MCF 10A (cell line): ENCODE results near the gene GAMT. TPM values are rescaled to one million over a fixed set of nuclear protein-coding genes. Genes with fewer than 3 reads are reported as not detected.

Experiments used
- BruUV-seq: library from RNA; stranded (reverse); fragments of 400-500 nt; replicated peaks from 2 replicates; lab custom pipeline; 2021; lab: Mats Ljungman, UMichigan
- CTCF ChIA-PET: fragments of 300-600 bp; sonication (Branson Sonifier 250); formaldehyde crosslinking; extraction: SDS; loops from one replicate; lab custom pipeline; 2021; ENCODE audit warnings: antibody characterized with exemption, inconsistent platforms; lab: Yijun Ruan, JAX
- POLR2A ChIA-PET: fragments of 300-600, 350-650 bp; sonication (Branson Sonifier 250); formaldehyde crosslinking; extraction: SDS; loops from one replicate; lab custom pipeline; 2020; ENCODE audit warnings: antibody characterized with exemption, inconsistent platforms; lab: Yijun Ruan, JAX
- DNase-seq: peaks from one replicate; pipeline ENCODE4 v3.0.0-alpha.2; 2018; ENCODE audit not compliant: unreplicated experiment
- H3K27ac Mint-ChIP-seq: one replicate; pipeline ENCODE4 v1.8.0; 2022; ENCODE audit warnings: mild to moderate bottlenecking, low read depth, mixed read lengths; ENCODE audit not compliant: unreplicated experiment
- H3K27me3 Mint-ChIP-seq: one replicate; pipeline ENCODE4 v1.8.0; 2022; ENCODE audit warnings: mixed read lengths; ENCODE audit not compliant: insufficient read depth, unreplicated experiment
- H3K36me3 Mint-ChIP-seq: one replicate; pipeline ENCODE4 v1.8.0; 2022; ENCODE audit warnings: mild to moderate bottlenecking, moderate library complexity, mixed read lengths; ENCODE audit not compliant: insufficient read depth, unreplicated experiment
- H3K4me1 Mint-ChIP-seq: one replicate; pipeline ENCODE4 v1.8.0; 2022; ENCODE audit warnings: mixed read lengths; ENCODE audit not compliant: insufficient read depth, unreplicated experiment
- H3K4me3 Mint-ChIP-seq: one replicate; pipeline ENCODE4 v1.8.0; 2022; ENCODE audit warnings: mild to moderate bottlenecking, moderate library complexity, mixed read lengths; ENCODE audit not compliant: unreplicated experiment
- H3K9me3 Mint-ChIP-seq: one replicate; pipeline ENCODE4 v1.8.0; 2022; ENCODE audit warnings: mixed read lengths; ENCODE audit not compliant: unreplicated experiment
- intact Hi-C: fragments of 100-400 bp; cut with micrococcal nuclease; formaldehyde crosslinking; loops from 2 replicates; pipeline ENCODE4 v1.14.1; 2022
- total RNA-seq: library from RNA; stranded (reverse); gene quantifications from 2 replicates; pipeline ENCODE4 v1.2.3, GENCODE V29; 2022
- TF ChIP-seq, protein P1 (sequence below): fragments of 200-600 bp; IDR thresholded peaks from one replicate; pipeline ENCODE4 v1.8.0; 2022; ENCODE audit warnings: antibody characterized with exemption, mild to moderate bottlenecking; ENCODE audit not compliant: unreplicated experiment

GAMT gene
- total RNA-seq, 1 experiment from 2014 or later: 7.0 TPM

DNA sequence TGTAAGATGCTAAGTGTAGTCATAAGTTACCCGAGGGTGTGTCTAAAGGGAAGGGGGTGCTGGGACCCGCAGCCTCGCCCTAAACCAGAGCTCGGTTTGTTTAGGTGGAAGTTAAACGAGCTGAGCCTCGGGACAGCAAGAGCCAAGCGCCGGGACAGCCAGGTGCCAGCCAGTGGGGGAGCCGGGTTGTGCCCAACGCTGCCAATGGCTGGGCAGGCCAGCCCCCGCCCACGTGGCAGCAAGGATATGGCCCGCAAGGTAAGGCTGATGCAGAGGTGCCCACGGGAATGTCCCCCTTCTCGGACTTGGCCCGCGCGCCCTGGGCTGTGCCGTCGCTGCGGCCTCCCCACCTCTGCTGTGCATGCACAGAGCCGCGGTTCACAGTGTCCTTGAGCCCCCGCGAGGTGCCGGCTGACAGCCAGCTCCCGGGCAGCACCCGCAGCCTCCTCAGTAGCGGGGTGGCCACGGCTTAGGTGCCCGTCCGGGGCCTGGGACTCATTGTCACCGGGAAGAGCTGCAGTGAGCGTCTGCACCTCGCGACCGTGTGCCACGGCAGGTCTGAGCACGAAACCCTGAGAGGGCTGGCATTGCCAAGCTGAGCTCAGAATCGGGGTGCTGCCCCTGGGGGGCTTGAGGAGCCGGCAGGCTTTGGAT is 27.5 kb upstream of the GAMT start:
- H3K4me1 Mint-ChIP-seq: no peaks in the 10 kb centered on the region
- no peaks in the 10 kb centered on the region for H3K9me3 Mint-ChIP-seq
- intact Hi-C loops: no loop called here
- TF ChIP-seq, protein P1, sequence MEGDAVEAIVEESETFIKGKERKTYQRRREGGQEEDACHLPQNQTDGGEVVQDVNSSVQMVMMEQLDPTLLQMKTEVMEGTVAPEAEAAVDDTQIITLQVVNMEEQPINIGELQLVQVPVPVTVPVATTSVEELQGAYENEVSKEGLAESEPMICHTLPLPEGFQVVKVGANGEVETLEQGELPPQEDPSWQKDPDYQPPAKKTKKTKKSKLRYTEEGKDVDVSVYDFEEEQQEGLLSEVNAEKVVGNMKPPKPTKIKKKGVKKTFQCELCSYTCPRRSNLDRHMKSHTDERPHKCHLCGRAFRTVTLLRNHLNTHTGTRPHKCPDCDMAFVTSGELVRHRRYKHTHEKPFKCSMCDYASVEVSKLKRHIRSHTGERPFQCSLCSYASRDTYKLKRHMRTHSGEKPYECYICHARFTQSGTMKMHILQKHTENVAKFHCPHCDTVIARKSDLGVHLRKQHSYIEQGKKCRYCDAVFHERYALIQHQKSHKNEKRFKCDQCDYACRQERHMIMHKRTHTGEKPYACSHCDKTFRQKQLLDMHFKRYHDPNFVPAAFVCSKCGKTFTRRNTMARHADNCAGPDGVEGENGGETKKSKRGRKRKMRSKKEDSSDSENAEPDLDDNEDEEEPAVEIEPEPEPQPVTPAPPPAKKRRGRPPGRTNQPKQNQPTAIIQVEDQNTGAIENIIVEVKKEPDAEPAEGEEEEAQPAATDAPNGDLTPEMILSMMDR: no peak
- no peak overlapping the region for H3K4me3 Mint-ChIP-seq
- CTCF ChIA-PET: interaction anchor here (1.1 kb wide), 1 partner anchor 9 kb away, joined by 3 read pairs; no protein-coding TSS in a partner anchor
- H3K27ac Mint-ChIP-seq: no peak overlapping the region
- no TSS peak for BruUV-seq
- no peaks in the 10 kb centered on the region for H3K27me3 Mint-ChIP-seq
- POLR2A ChIA-PET: interaction anchor here (1.0 kb wide), 1 partner anchor 12 kb away, joined by 5 read pairs; no protein-coding TSS in a partner anchor
- no peak for DNase-seq
- H3K36me3 Mint-ChIP-seq: peaks cover 90% of the 10 kb centered on the region

DNA sequence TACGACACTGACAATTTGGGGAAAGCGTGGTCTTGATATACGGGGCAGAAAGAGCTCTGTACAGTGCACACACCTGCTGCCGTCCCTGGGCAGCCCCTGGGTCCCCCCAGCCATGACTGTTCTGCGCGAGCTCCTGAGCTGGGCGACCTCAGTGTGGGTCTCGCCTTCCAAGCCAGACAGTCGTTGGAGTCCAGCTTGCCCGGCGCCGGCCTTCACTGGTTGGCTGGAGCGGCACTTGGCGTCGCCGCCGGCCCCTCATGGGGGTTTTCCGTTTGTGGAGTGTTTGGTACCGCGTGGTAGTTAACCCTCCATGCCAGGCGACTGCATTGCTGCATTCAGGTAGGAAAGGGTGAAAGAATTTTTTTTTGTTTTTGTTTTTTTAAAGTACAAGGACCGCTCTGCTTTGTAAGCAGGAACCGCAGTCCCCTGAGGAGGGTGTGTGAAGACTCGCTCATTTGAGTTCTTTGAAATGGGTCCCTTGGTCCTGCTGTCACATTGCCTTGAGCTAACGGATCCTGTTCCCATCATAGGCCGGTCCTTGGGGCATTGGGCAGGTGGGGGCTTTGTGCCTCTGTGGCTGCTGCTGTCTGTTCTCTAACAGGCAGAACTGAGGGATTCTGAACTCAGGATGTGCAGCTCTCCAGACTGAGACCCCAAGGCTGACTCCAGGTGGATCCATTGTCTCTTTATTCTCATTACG is 26.0 kb upstream of the GAMT start:
- no peaks in the 10 kb centered on the region for H3K9me3 Mint-ChIP-seq
- CTCF ChIA-PET: no interaction called here
- H3K4me1 Mint-ChIP-seq: no peaks in the 10 kb centered on the region
- DNase-seq: no peak
- no TSS peak for BruUV-seq
- no peak overlapping the region for H3K4me3 Mint-ChIP-seq
- H3K36me3 Mint-ChIP-seq: peaks cover 97% of the 10 kb centered on the region
- no peak overlapping the region for H3K27ac Mint-ChIP-seq
- intact Hi-C loops: no loop called here
- TF ChIP-seq, protein P1: no peak
- POLR2A ChIA-PET: no interaction called here
- H3K27me3 Mint-ChIP-seq: no peaks in the 10 kb centered on the region

DNA sequence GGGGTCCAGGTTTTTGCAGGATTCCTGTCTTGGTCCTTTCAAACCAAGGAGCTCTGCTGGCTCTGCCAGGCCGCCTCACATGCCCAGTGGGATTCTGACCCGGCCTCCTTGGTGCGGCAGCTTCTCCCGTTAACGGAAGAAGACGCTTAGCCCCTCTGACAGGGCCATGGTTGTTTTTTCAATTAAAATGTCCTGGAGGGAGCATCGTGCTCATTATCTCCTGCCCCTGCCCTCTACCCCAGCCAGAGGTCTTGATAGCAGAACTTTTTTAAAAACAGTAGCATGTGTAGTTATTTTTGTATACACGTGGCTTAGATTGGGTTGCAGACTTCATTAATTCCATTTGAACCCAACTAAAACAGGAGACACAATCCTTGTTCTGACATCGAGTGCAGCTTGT is 25.4 kb upstream of the GAMT start:
- H3K27me3 Mint-ChIP-seq: no peaks in the 10 kb centered on the region
- TF ChIP-seq, protein P1: no peak
- peaks cover 97% of the 10 kb centered on the region for H3K36me3 Mint-ChIP-seq
- BruUV-seq: no TSS peak
- CTCF ChIA-PET: no interaction called here
- DNase-seq: no peak
- H3K4me1 Mint-ChIP-seq: no peaks in the 10 kb centered on the region
- no peaks in the 10 kb centered on the region for H3K9me3 Mint-ChIP-seq
- POLR2A ChIA-PET: no interaction called here
- intact Hi-C loops: no loop called here
- no peak overlapping the region for H3K27ac Mint-ChIP-seq
- no peak overlapping the region for H3K4me3 Mint-ChIP-seq

DNA sequence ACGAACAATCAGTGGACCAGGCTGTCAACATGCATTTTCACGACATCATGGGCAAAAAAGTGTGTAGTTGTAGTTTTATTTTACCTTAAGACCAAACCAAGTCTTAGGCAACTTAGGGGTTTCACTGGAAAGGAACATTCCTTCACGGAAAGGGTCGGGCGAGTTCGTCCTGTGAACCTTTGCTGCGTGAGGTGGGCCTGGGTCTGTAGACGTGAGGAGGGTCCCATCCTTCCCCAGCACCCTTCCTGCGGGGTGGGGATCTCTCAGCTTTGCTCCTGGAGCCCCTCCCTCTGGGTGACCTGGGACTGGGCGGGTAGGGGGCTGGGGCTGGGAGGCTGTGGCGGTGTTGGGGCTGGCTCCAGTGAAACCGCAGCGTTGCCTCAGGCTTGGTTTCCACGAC is 24.6 kb upstream of the GAMT start:
- POLR2A ChIA-PET: no interaction called here
- no TSS peak for BruUV-seq
- no peaks in the 10 kb centered on the region for H3K27me3 Mint-ChIP-seq
- no peak overlapping the region for H3K4me3 Mint-ChIP-seq
- no peak for DNase-seq
- TF ChIP-seq, protein P1: no peak
- no peaks in the 10 kb centered on the region for H3K9me3 Mint-ChIP-seq
- intact Hi-C loops: no loop called here
- CTCF ChIA-PET: no interaction called here
- no peaks in the 10 kb centered on the region for H3K4me1 Mint-ChIP-seq
- H3K36me3 Mint-ChIP-seq: peaks cover 93% of the 10 kb centered on the region
- no peak overlapping the region for H3K27ac Mint-ChIP-seq
